HG03175 (cell line): Measurements from ENCODE around the gene PCDH20.
"Not testable (repeated sequence)": the region's sequence is repeated elsewhere in the genome, so short reads cannot be mapped to it uniquely, and the experiment has no call there.

Source experiments
- ATAC-seq: cut with Tn5 transposase; IDR thresholded peaks from one replicate; pipeline ENCODE4 v1.9.1; 2021; ENCODE audit warnings: mild to moderate bottlenecking, moderate library complexity; ENCODE audit not compliant: unreplicated experiment

The PCDH20 gene, protein sequence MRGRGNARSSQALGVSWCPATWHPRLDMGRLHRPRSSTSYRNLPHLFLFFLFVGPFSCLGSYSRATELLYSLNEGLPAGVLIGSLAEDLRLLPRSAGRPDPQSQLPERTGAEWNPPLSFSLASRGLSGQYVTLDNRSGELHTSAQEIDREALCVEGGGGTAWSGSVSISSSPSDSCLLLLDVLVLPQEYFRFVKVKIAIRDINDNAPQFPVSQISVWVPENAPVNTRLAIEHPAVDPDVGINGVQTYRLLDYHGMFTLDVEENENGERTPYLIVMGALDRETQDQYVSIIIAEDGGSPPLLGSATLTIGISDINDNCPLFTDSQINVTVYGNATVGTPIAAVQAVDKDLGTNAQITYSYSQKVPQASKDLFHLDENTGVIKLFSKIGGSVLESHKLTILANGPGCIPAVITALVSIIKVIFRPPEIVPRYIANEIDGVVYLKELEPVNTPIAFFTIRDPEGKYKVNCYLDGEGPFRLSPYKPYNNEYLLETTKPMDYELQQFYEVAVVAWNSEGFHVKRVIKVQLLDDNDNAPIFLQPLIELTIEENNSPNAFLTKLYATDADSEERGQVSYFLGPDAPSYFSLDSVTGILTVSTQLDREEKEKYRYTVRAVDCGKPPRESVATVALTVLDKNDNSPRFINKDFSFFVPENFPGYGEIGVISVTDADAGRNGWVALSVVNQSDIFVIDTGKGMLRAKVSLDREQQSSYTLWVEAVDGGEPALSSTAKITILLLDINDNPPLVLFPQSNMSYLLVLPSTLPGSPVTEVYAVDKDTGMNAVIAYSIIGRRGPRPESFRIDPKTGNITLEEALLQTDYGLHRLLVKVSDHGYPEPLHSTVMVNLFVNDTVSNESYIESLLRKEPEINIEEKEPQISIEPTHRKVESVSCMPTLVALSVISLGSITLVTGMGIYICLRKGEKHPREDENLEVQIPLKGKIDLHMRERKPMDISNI

DNA sequence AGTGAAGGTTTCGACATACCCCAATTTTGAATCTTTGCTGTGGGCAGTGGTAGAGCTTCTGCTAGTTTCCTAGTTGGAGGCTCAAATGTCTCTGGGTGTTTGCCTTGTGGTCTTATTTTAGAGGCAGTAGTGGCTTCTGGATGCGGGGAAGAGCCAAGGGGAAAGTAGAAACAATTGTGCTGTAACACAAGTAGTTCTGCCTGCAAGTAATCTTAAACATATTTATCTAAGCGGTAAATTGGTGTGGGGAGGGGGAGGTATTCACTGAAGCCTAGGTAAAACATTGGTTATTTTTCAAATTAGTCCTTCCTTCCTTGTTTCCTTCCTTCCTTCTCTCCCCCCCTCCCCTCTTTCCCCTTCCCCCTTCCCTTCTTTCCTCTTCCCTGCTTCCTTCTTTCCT lies at the start of gene PCDH20:
TSS of gene PCDH20 (minus strand) at position 101 of the 400 bp plus-strand sequence. CDS start 691 bp downstream, outside the sequence.
- no peak for ATAC-seq

- ATAC-seq = no peak
These were observed 47.4 kb upstream of the PCDH20 start for GRCh38 chr13:61463024-61463423.

GRCh38 chr13:61453121-61453520 lies 37.5 kb upstream of the PCDH20 start:
- ATAC-seq = no peak

- no peak for ATAC-seq
These were observed 16.4 kb upstream of the PCDH20 start for GRCh38 chr13:61432029-61432428.

- no peak for ATAC-seq
These were observed 8.3 kb upstream of the PCDH20 start for GRCh38 chr13:61423915-61424314.

- no peak for ATAC-seq
These were observed 1.5 kb upstream of the PCDH20 start for GRCh38 chr13:61417086-61417570.

DNA sequence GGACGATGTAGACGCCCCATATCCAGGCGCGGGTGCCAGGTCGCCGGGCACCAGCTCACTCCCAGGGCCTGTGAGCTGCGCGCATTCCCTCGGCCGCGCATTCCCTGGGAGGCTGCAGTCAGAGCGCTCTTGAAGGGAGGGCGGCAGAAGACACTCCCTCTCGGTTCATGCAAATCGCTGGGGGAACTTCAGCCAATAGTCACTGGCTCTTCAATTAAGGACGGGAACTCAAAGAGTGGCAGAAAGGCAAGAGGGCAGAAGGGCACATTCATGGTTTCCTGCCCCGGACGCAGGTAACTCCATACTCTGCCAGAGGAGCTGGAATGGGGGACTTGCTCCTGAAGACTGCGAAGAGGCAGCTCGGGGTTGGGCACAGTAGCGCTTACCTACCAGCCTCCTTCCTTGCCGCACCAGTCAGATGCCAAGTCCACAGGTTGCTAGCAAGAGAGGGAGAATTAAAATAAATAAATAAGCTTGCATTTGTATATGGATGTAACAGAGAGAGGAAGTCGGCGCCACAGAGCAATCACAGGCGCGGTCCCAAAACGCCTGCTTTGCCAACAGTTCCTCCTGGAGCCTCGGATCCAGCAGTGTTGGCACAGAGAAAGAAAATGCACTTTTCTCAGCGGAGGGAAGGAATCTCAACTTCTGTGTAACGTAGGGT lies 459 bp downstream of the PCDH20 start:
- no peak for ATAC-seq

GRCh38 chr13:61414686-61415057 lies 977 bp downstream of the PCDH20 start:
- ATAC-seq = no peak

DNA sequence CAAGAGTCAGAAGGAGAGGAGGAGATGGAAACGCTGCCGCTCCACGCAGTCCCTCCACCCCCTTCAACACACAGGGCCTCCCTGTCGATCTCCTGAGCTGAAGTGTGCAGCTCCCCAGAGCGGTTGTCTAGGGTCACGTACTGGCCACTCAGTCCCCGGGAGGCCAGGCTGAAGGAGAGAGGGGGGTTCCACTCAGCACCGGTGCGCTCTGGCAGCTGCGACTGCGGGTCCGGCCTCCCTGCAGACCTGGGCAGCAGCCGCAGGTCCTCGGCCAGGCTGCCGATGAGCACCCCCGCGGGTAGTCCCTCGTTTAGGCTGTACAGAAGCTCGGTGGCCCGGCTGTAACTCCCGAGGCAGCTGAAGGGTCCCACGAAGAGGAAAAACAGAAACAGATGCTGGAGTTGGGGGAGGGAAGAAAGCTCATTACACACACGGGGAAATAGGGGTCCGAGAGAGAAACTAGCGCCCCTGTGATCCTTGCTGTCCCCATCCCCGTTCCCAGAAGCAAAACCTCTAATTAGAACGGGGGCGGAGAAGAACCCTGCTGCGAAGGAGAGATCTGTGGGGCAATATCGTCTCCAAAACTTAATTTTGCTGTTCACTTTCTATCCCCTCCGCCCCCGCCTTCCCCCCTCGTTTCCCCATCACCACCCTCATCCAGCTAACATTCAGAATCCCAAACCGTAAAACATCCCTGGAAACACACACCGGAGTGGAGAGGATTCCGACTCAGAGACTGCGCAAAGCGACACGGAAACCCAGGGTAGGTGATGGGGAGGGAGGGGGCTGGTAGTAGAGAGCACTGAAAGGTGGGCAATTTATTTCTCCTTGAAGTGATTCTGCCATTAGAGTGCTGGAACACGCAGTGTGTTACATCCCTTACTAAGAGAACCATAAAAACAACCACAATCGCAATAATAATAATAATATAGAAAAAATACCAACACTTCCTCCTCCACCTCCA lies 1.8 kb downstream of the PCDH20 start:
- no peak for ATAC-seq

GRCh38 chr13:61410669-61411297 lies 4.9 kb downstream of the PCDH20 start:
- no peak for ATAC-seq

GRCh38 chr13:61410266-61410665 lies 5.4 kb downstream of the PCDH20 start:
- no peak for ATAC-seq

- no peak for ATAC-seq
These were observed 7.1 kb downstream of the PCDH20 start for GRCh38 chr13:61408571-61408970.

- no peak for ATAC-seq
These were observed 9.4 kb downstream of the PCDH20 start for GRCh38 chr13:61406275-61406674.

DNA sequence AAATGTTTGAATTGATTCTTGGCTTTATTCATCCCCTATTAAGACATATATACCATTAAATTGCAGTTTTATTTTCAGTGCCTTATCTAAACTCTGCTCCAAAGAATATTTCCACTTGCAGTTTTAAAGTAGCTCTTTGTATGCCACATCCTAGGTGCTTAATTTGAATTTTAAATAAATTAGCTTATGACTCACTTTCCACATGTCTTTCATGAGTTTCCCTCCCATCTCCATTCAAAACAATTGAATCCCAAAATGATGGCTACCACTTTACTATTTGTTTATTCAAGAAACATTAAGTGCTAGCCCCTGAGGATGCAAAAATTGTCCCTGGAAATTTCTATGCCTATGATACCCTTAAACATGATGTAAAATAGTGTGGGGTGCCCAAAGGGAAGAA lies 19.5 kb downstream of the PCDH20 start:
- ATAC-seq = no peak

DNA sequence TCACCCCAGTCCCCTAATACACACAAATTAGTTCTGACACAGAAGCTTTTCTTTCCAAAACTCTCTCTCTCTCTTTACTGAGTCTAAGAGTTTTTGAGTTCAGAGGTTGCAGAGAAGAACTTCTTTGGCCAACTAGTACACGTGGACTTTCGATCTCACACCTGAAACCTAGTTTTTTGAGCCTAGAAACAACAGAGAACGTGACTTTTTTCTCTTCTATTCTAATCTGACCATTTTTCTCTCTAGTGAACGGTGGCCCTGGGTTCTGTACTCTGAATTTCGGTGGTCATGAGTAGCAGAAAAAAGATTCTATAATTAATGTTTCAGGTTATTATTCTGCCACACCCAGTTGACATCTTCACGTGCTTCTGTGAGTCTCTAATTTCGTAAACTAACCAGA lies 24.2 kb downstream of the PCDH20 start:
- ATAC-seq = no peak

GRCh38 chr13:61387694-61388093 lies 28.0 kb downstream of the PCDH20 start:
- no peak for ATAC-seq

DNA sequence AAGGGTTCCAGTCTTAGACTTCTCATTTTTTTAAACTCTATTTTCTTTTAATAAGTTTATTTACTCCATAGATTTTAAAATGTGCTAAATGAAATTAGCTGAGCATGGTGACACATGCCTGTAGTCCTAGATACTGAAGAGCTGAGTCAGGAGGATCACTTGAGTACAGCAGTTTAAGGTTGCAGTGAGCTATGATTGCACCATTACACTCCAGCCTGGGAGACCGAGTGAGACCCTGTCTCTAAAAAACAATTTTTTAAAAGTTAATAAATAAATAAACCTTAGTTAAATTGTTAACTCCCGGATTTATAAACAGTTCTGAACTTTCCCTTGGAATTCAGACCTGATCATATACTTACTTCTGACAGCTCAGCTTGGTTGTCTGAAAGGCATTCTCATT lies 32.5 kb downstream of the PCDH20 start:
- no peak for ATAC-seq

GRCh38 chr13:61370520-61370919 lies 45.1 kb downstream of the PCDH20 start:
- no peak for ATAC-seq

GRCh38 chr13:61364690-61365089 lies 51.0 kb downstream of the PCDH20 start:
- ATAC-seq = not testable (repeated sequence)

GRCh38 chr13:61362522-61362921 lies 53.1 kb downstream of the PCDH20 start:
- no peak for ATAC-seq
